Measurements from ENCODE around the gene SPG7. TPM values are rescaled to one million over a fixed set of nuclear protein-coding genes. Genes with fewer than 3 reads are reported as not detected.

The SPG7 gene
- total RNA-seq, 3 donors from 2014 or later (not counting 1 experiment from before 2014, with no cell fraction given) = 142 to 195 (median 180) TPM

GRCh38 chr16:89545044-89545830 lies 37.0 kb downstream of the SPG7 start:
- H3K27me3 ChIP-seq (ENCODE audit: control insufficient read depth, insufficient read depth, low read length) = no peaks in the 10 kb centered on the region
- H3K4me3 ChIP-seq (ENCODE audit: low read length) = no peak overlapping the region
- Mint-ChIP-seq H3K27me3 (ENCODE audit: low read depth in 2 of 2) (no peaks in the 10 kb centered on the region), H3K36me3 (no peaks in the 10 kb centered on the region), H3K4me3 (no peak overlapping the region), H3K4me1 (no peaks in the 10 kb centered on the region), H3K9me3 (no peaks in the 10 kb centered on the region), H3K27ac (no peak overlapping the region)
- intact Hi-C loops (cut with micrococcal nuclease) = no loop called here
- no peaks in the 10 kb centered on the region for H3K9me3 ChIP-seq (ENCODE audit: control insufficient read depth, insufficient read depth, low read length)
- DNase-seq = no peak
- WGBS (ENCODE audit: insufficient coverage) = 98% methylated on average over 17 of the region's 17 CpGs
- no peak for TF ChIP-seq CTCF (IDR thresholded peaks at IDR 0.05)
- H3K27ac ChIP-seq (ENCODE audit: low read length) = no peak overlapping the region
- no peak for ATAC-seq
- peaks cover 36% of the 10 kb centered on the region for H3K36me3 ChIP-seq (ENCODE audit: control insufficient read depth, insufficient read depth, low read length)
- no peaks in the 10 kb centered on the region for H3K4me1 ChIP-seq (ENCODE audit: control insufficient read depth, insufficient read depth, low read length)

GRCh38 chr16:89545831-89546574 lies 37.8 kb downstream of the SPG7 start:
- no peak overlapping the region for H3K27ac ChIP-seq (ENCODE audit: low read length)
- no peaks in the 10 kb centered on the region for H3K4me1 ChIP-seq (ENCODE audit: control insufficient read depth, insufficient read depth, low read length)
- DNase-seq (no peak), ATAC-seq (no peak)
- H3K36me3 ChIP-seq (ENCODE audit: control insufficient read depth, insufficient read depth, low read length) = peaks cover 39% of the 10 kb centered on the region
- no peak overlapping the region for H3K4me3 ChIP-seq (ENCODE audit: low read length)
- Mint-ChIP-seq H3K27me3 (ENCODE audit: low read depth in 2 of 2) (no peaks in the 10 kb centered on the region), H3K4me3 (no peak overlapping the region), H3K4me1 (no peaks in the 10 kb centered on the region), H3K9me3 (no peaks in the 10 kb centered on the region), H3K27ac (no peak overlapping the region), H3K36me3 (no peaks in the 10 kb centered on the region)
- no peaks in the 10 kb centered on the region for H3K27me3 ChIP-seq (ENCODE audit: control insufficient read depth, insufficient read depth, low read length)
- intact Hi-C loops (cut with micrococcal nuclease) = no loop called here
- TF ChIP-seq CTCF (IDR thresholded peaks at IDR 0.05) = no peak
- WGBS (ENCODE audit: insufficient coverage) = 97% methylated on average over 26 of the region's 26 CpGs
- no peaks in the 10 kb centered on the region for H3K9me3 ChIP-seq (ENCODE audit: control insufficient read depth, insufficient read depth, low read length)

GRCh38 chr16:89546781-89547180 lies 38.6 kb downstream of the SPG7 start:
- DNase-seq (no peak), ATAC-seq (no peak)
- no peaks in the 10 kb centered on the region for H3K27me3 ChIP-seq (ENCODE audit: control insufficient read depth, insufficient read depth, low read length)
- no peaks in the 10 kb centered on the region for H3K4me1 Mint-ChIP-seq
- H3K9me3 ChIP-seq (ENCODE audit: control insufficient read depth, insufficient read depth, low read length) = no peaks in the 10 kb centered on the region
- TF ChIP-seq CTCF (IDR thresholded peaks at IDR 0.05) = no peak
- peaks cover 40% of the 10 kb centered on the region for H3K36me3 ChIP-seq (ENCODE audit: control insufficient read depth, insufficient read depth, low read length)
- H3K4me3 Mint-ChIP-seq = no peak overlapping the region
- intact Hi-C loops (cut with micrococcal nuclease) = no loop called here
- WGBS (ENCODE audit: insufficient coverage) = 97% methylated on average over 19 of the region's 19 CpGs
- H3K27ac Mint-ChIP-seq = no peak overlapping the region
- H3K27me3 Mint-ChIP-seq (ENCODE audit: low read depth in 2 of 2) = no peaks in the 10 kb centered on the region
- no peak overlapping the region for H3K27ac ChIP-seq (ENCODE audit: low read length)
- no peak overlapping the region for H3K4me3 ChIP-seq (ENCODE audit: low read length)
- no peaks in the 10 kb centered on the region for H3K9me3 Mint-ChIP-seq
- H3K4me1 ChIP-seq (ENCODE audit: control insufficient read depth, insufficient read depth, low read length) = no peaks in the 10 kb centered on the region
- H3K36me3 Mint-ChIP-seq = no peaks in the 10 kb centered on the region

Measured in natural killer cell (primary cell).